MM.1S (cell line): ENCODE measurements around the gene MAGEA10.

Source experiments
- CTCF ChIP-seq: fragments of 300-600 bp; sonication (generic); IDR thresholded peaks from 2 replicates; pipeline ENCODE4 v1.5.1; 2016; ENCODE audit warnings: antibody characterized with exemption, low read length, mixed read lengths
- EZH2 ChIP-seq: fragments of 300-600 bp; sonication (generic); optimal IDR thresholded peaks from 2 replicates; pipeline ENCODE3; 2017; ENCODE audit warnings: low read depth, mild to moderate bottlenecking, antibody characterized with exemption, low read length, mixed read lengths
- EZH2phosphoT487 ChIP-seq: fragments of 300-600 bp; sonication (generic); IDR thresholded peaks from 2 replicates; pipeline ENCODE4 v1.6.1; 2018; ENCODE audit warnings: antibody characterized with exemption, low read length

DNA sequence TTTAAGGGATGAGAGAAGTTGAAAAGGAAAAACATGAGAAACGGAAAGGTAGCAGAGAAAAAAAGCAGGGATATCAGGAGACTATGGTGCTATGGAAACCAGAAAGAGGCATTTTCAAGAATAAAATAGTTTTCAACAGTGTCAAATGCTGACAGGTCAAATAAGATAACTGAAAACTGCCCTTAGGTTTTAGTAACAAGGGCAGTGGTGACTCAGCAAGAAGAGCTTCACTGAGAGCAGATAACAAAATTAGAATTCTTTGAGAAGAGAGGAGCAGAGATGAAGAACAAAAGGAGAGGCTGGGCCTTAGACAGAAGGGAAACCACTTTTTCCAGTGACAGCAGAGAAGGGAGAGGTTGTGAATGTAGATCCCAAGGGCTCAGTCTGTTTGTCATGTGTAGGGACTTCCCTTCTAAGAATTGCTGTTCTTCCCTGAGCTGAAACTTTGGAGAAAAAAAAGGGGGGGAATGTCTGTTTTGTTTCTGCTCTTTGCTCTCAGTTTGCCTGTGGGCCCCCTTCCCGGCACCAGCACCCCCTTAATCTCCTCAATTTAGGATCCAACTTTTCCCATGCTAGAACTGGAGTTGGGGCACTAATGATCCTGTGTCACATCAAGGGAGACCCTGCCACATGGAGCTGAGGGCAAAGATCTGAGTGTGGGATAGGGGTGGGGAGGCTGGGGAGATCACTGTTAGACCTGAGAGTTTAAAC, 26.8 kb upstream of the MAGEA10 start:
- TF ChIP-seq CTCF (no peak), EZH2phosphoT487 (no peak), EZH2 (no peak)
